ENCODE data around the gene MCC. TPM values are rescaled to one million over a fixed set of nuclear protein-coding genes. Genes with fewer than 3 reads are reported as not detected.
A peak's percentile ranks its signal among the peaks of the same experiment; 100 is the strongest.

Gene MCC
- total RNA-seq, 1 experiment from 2014 or later, result 7.6 TPM

- Histone ChIP-seq H2BK20ac (ENCODE audit: low read depth, low read length, poor library complexity, severe bottlenecking) (no peak overlapping the region), H2AFZ (ENCODE audit: low read length) (no peak overlapping the region), H3K79me1 (ENCODE audit: insufficient read depth, low read depth, low read length, poor library complexity, severe bottlenecking) (no peaks in the 10 kb centered on the region), H2AK5ac (ENCODE audit: insufficient read length, low read length) (no peak overlapping the region), H4K20me1 (ENCODE audit: control insufficient read depth, insufficient read depth, insufficient read length) (no peaks in the 10 kb centered on the region), H3K79me2 (ENCODE audit: insufficient read depth, low read length) (no peaks in the 10 kb centered on the region), H3K14ac (ENCODE audit: insufficient read depth, low read length) (no peak overlapping the region), H3K27ac (ENCODE audit: insufficient read length, low read depth, low read length) (no peak overlapping the region), H3T11ph (ENCODE audit: low read length) (no peak overlapping the region), H3K23ac (ENCODE audit: insufficient read length, low read depth, low read length) (no peak overlapping the region), H2BK5ac (ENCODE audit: insufficient read length, low read length) (no peak overlapping the region), H3K56ac (ENCODE audit: insufficient read length, low read depth, low read length) (no peak overlapping the region), H3K4me2 (ENCODE audit: insufficient read depth, insufficient read length, low read length) (no peak overlapping the region), H4K8ac (replicated peaks; ENCODE audit: insufficient read length, low read depth, low read length) (no peak overlapping the region), H3K18ac (ENCODE audit: insufficient read length, low read depth, low read length) (no peak overlapping the region), H2BK120ac (ENCODE audit: low read depth, low read length, poor library complexity, severe bottlenecking) (no peak overlapping the region), H3K9ac (ENCODE audit: extremely low read depth, insufficient read length, low read length) (no peak overlapping the region), H4K5ac (ENCODE audit: insufficient read length, low read depth, low read length) (no peak overlapping the region), H2BK15ac (ENCODE audit: low read depth, low read length) (no peak overlapping the region), H3K27me3 (ENCODE audit: insufficient read depth, low read length) (no peaks in the 10 kb centered on the region), H3K9me3 (ENCODE audit: control insufficient read depth, low read depth, low read length) (no peaks in the 10 kb centered on the region), H3K4ac (ENCODE audit: low read depth, low read length) (no peak overlapping the region), H3K4me1 (ENCODE audit: insufficient read depth, low read length) (no peaks in the 10 kb centered on the region; the same call in 1 of the 2 replicates), H3K23me2 (ENCODE audit: insufficient read length, low read depth, low read length, poor library complexity, severe bottlenecking) (no peaks in the 10 kb centered on the region), H2BK12ac (ENCODE audit: insufficient read length, low read depth, low read length) (no peak overlapping the region), H4K91ac (ENCODE audit: insufficient read length, low read depth, low read length) (no peak overlapping the region)
- Mint-ChIP-seq H3K36me3 (ENCODE audit: insufficient read depth in 1 of 3, low read depth in 3 of 3) (peaks cover 0 to 4% (median 2%) of the 10 kb centered on the region in 3 experiments; a peak in 4 of 7 replicates), H3K4me3 (no peak overlapping the region), H3K4me1 (peaks cover 13 to 15% of the 10 kb centered on the region in 2 experiments), H3K27ac (peak overlapping the region; percentile 26 to 75 (median 66); a peak in 2 of 7 replicates), H3K9me3 (no peaks in the 10 kb centered on the region), H3K27me3 (ENCODE audit: low read depth) (no peaks in the 10 kb centered on the region)
- TF ChIP-seq CTCF (conservative IDR thresholded peaks at IDR 0.05), result no peak
- WGBS (ENCODE audit: extremely low coverage, insufficient read length, low lambda C conversion rate), result no CpG with 5 or more reads among the region's 6 CpGs
- DNase-seq, result no peak
These were observed 429.5 kb downstream of the MCC start for GRCh38 chr5:113058706-113059226.

Data from H9 (cell line).